IMR-90 (cell line): ENCODE data around the gene ZDHHC24. TPM values are rescaled to one million over a fixed set of nuclear protein-coding genes. Genes with fewer than 3 reads are reported as not detected.
A peak's percentile ranks its signal among the peaks of the same experiment; 100 is the strongest.

Experiments
- ATAC-seq: fragments of 200-7000 bp; cut with Tn5 transposase; 2 replicates; pipeline ENCODE4 v1.9.1; 2020; ENCODE audit warnings: low read depth, mild to moderate bottlenecking, moderate library complexity
- BruUV-seq: library from RNA; stranded (reverse); fragments of 400-500 nt; replicated peaks from 2 replicates; lab custom pipeline; 2021; lab: Mats Ljungman, UMichigan
- CTCF ChIA-PET: fragments of 300-600 bp; formaldehyde crosslinking; extraction: SDS; loops from one replicate; lab custom pipeline; 2021; ENCODE audit warnings: antibody characterized with exemption; lab: Yijun Ruan, JAX
- POLR2A ChIA-PET: fragments of 300-600 bp; sonication (Branson Sonifier 250); formaldehyde crosslinking; loops from one replicate; lab custom pipeline; 2022; ENCODE audit warnings: antibody characterized with exemption; ENCODE audit not compliant: unreplicated experiment; lab: Charles Lee
- DNase-seq: peaks from one replicate; pipeline ENCODE4 v3.0.0; 2013
- H2AFZ ChIP-seq: replicated peaks from 2 replicates; pipeline ENCODE3; 2013; ENCODE audit warnings: low read length, mild to moderate bottlenecking; ENCODE audit not compliant: poor library complexity
- H2AK5ac ChIP-seq: 2 replicates; pipeline ENCODE4 v1.6.1; 2013; ENCODE audit warnings: low read depth, low read length, inconsistent platforms
- H2AK9ac ChIP-seq: replicated peaks from 2 replicates; pipeline ENCODE3; 2013; ENCODE audit warnings: mild to moderate bottlenecking, low read depth, low read length, moderate library complexity; ENCODE audit not compliant: poor library complexity
- H2BK120ac ChIP-seq: 2 replicates; pipeline ENCODE4 v1.6.1; 2013; ENCODE audit warnings: low read depth, low read length, inconsistent platforms
- H2BK15ac ChIP-seq: 3 replicates; pipeline ENCODE4 v1.6.1; 2013; ENCODE audit warnings: low read depth, low read length, inconsistent platforms
- H2BK20ac ChIP-seq: 2 replicates; pipeline ENCODE4 v1.6.1; 2013; ENCODE audit warnings: low read depth, mild to moderate bottlenecking, inconsistent platforms, low read length, moderate library complexity
- H2BK5ac ChIP-seq: 2 replicates; pipeline ENCODE4 v1.6.1; 2013; ENCODE audit warnings: mild to moderate bottlenecking, low read depth, low read length, inconsistent platforms; ENCODE audit not compliant: poor library complexity, severe bottlenecking
- H3K14ac ChIP-seq: replicated peaks from 2 replicates; pipeline ENCODE4 v1.6.1; 2013; ENCODE audit warnings: low read depth, low read length, inconsistent platforms
- H3K18ac ChIP-seq: 2 replicates; pipeline ENCODE4 v1.6.1; 2013; ENCODE audit warnings: low read depth, low read length, control low read depth
- H3K23ac ChIP-seq: 2 replicates; pipeline ENCODE4 v1.6.1; 2013; ENCODE audit warnings: low read depth, low read length, inconsistent platforms
- H3K27ac ChIP-seq: 2 replicates; pipeline ENCODE4 v1.5.1; 2013; ENCODE audit warnings: mild to moderate bottlenecking, control low read depth, low read length; ENCODE audit not compliant: insufficient read depth
- H3K27me3 ChIP-seq: 2 replicates; pipeline ENCODE4 v1.6.1; 2013; ENCODE audit warnings: low read length; ENCODE audit not compliant: control insufficient read depth, insufficient read depth
- H3K36me3 ChIP-seq: 2 replicates; pipeline ENCODE4 v1.6.1; 2013; ENCODE audit warnings: low read length, mixed read lengths; ENCODE audit not compliant: control insufficient read depth, insufficient read depth
- H3K4ac ChIP-seq: 2 replicates; pipeline ENCODE4 v1.6.1; 2013; ENCODE audit warnings: low read depth, low read length, inconsistent platforms
- H3K4me1 ChIP-seq: 2 replicates; pipeline ENCODE4 v1.6.1; 2013; ENCODE audit warnings: low read length, mixed read lengths; ENCODE audit not compliant: control insufficient read depth, insufficient read depth
- H3K4me2 ChIP-seq: 2 replicates; pipeline ENCODE4 v1.6.1; 2013; ENCODE audit warnings: low read depth, mild to moderate bottlenecking, control low read depth, low read length, moderate library complexity
- H3K4me3 ChIP-seq: 2 replicates; pipeline ENCODE4 v1.5.1; 2013; ENCODE audit warnings: low read depth, mild to moderate bottlenecking, control low read depth, low read length, moderate library complexity; ENCODE audit not compliant: insufficient read depth
- H3K56ac ChIP-seq: 2 replicates; pipeline ENCODE4 v1.6.1; 2013; ENCODE audit warnings: low read length, inconsistent platforms; ENCODE audit not compliant: insufficient read depth; ENCODE audit errors: extremely low read depth
- H3K79me1 ChIP-seq, 2 experiments: 2 replicates each; pipeline ENCODE4 v1.6.1; 2013; ENCODE audit warnings: low read length in 2 of 2, inconsistent platforms in 1 of 2, low read depth in 1 of 2
- H3K9ac ChIP-seq: 2 replicates; pipeline ENCODE4 v1.6.1; 2013; ENCODE audit warnings: low read depth, low read length, control low read depth
- H3K9me1 ChIP-seq: 2 replicates; pipeline ENCODE4 v1.6.1; 2013; ENCODE audit warnings: low read length, inconsistent platforms; ENCODE audit not compliant: insufficient read depth
- H3K9me3 ChIP-seq: 2 replicates; pipeline ENCODE4 v1.6.1; 2013; ENCODE audit warnings: low read length; ENCODE audit not compliant: control insufficient read depth, insufficient read depth
- H4K20me1 ChIP-seq: 2 replicates; pipeline ENCODE4 v1.6.1; 2013; ENCODE audit warnings: low read length, inconsistent platforms; ENCODE audit not compliant: insufficient read depth
- H4K5ac ChIP-seq: 2 replicates; pipeline ENCODE4 v1.6.1; 2013; ENCODE audit warnings: mild to moderate bottlenecking, low read depth, low read length, control low read depth
- H4K8ac ChIP-seq, 2 experiments: 2 replicates each; pipeline ENCODE4 v1.6.1; 2013; ENCODE audit warnings: low read depth in 2 of 2, low read length in 2 of 2, control low read depth in 1 of 2, inconsistent platforms in 1 of 2
- H4K91ac ChIP-seq: 2 replicates; pipeline ENCODE4 v1.6.1; 2013; ENCODE audit warnings: low read depth, low read length, inconsistent platforms; ENCODE audit not compliant: insufficient read depth
- BHLHE40 ChIP-seq: fragments of 150-350 bp; IDR thresholded peaks from 2 replicates; pipeline ENCODE4 v1.6.1; 2016; ENCODE audit warnings: mild to moderate bottlenecking, low read depth, low read length
- FOS ChIP-seq: fragments of 150-350 bp; IDR thresholded peaks from 2 replicates; pipeline ENCODE4 v1.6.1; 2016; ENCODE audit warnings: low read depth, low read length
- MAZ ChIP-seq: IDR thresholded peaks from 2 replicates; pipeline ENCODE4 v1.6.1; 2012; ENCODE audit warnings: low read depth, mild to moderate bottlenecking, low read length, improper control_type of control experiment, moderate library complexity, borderline replicate concordance
- MXI1 ChIP-seq: IDR thresholded peaks from 2 replicates; pipeline ENCODE4 v1.6.1; 2012; ENCODE audit warnings: low read depth, mild to moderate bottlenecking, low read length, moderate library complexity, borderline replicate concordance
- POLR2A ChIP-seq: IDR thresholded peaks from 2 replicates; pipeline ENCODE4 v1.6.1; 2012; ENCODE audit warnings: mild to moderate bottlenecking, low read depth, low read length
- RCOR1 ChIP-seq: IDR thresholded peaks from 2 replicates; pipeline ENCODE4 v1.6.1; 2012; ENCODE audit warnings: mild to moderate bottlenecking, low read length, improper control_type of control experiment; ENCODE audit not compliant: insufficient replicate concordance
- WGBS, 2 experiments: methylation state at CpG; one replicate each; pipeline versions ENCODE4 v1.1.5 to v1.1.7; 2013; ENCODE audit warnings: missing lambda C conversion rate in 2 of 2; ENCODE audit not compliant: insufficient read length in 1 of 2; ENCODE audit errors: extremely low coverage in 2 of 2; 5-methylcytosine and 5-hydroxymethylcytosine counted together
- dilution Hi-C: fragments of 300-500 bp; cut with HindIII; formaldehyde crosslinking; loops from one replicate; pipeline ENCODE4 v1.14.3; 2018; ENCODE audit warnings: low sequenced_read_pairs; ENCODE audit not compliant: unreplicated experiment
- in situ Hi-C: fragments of 300-500 bp; cut with MboI; formaldehyde crosslinking; loops from 3 replicates; pipeline ENCODE4 v1.14.3; 2019; ENCODE audit warnings: low sequenced_read_pairs, inconsistent platforms, mixed read lengths
- intact Hi-C: fragments of 100-400 bp; cut with micrococcal nuclease; formaldehyde crosslinking; loops from 2 replicates; pipeline ENCODE4 v1.10.0; 2022
- polyA plus RNA-seq, 3 experiments: library from polyadenylated mRNA; depleted of rRNA; stranded (reverse); fragments of >200 nt; gene quantifications; 2 replicates each; pipeline ENCODE4 v1.2.3, GENCODE V29; 2012; ENCODE audit warnings: low replicate concordance in 1 of 3
- total RNA-seq: library from RNA; depleted of rRNA; stranded (reverse); fragments of >200 nt; gene quantifications from 2 replicates; pipeline ENCODE4 v1.2.3, GENCODE V29; 2012
- TF ChIP-seq, protein P1 (sequence below): fragments of 150-350 bp; IDR thresholded peaks from 2 replicates; pipeline ENCODE4 v1.6.1; 2017; ENCODE audit warnings: mild to moderate bottlenecking, antibody characterized with exemption, low read length, low read depth
- TF ChIP-seq, protein P2 (sequence below): conservative IDR thresholded peaks from 2 replicates; pipeline ENCODE4 v1.5.1; 2012; ENCODE audit warnings: mild to moderate bottlenecking, low read depth, low read length, improper control_type of control experiment

Gene ZDHHC24
- total and polyA plus RNA-seq, 2 of the 4 experiments (the other 2 are of a cell fraction) = 3.2 to 10.9 TPM

- peak; percentile 93 for ATAC-seq
- H3K4me2 ChIP-seq = peak within 1 kb of the TSS; percentile 100
- H2BK15ac ChIP-seq = no peak within 1 kb of the TSS; the same call in 2 of the 3 replicates
- peak within 1 kb of the TSS; percentile 85 for H2BK5ac ChIP-seq
- in situ Hi-C loops = no loop called here
- ChIA-PET CTCF (interaction anchor here (0.6 to 1.0 kb wide), 2 partner anchors 14 to 41 kb away, joined by 3 read pairs; partner anchors contain the start of genes MRPL11 and PELI3), POLR2A (interaction anchor here (0.5 to 1.1 kb wide), 5 partner anchors 12 to 197 kb away, joined by 3 to 16 read pairs (median 3); partner anchors contain the start of genes CCDC87, PELI3 and RBM4B)
- H3K18ac ChIP-seq = peak within 1 kb of the TSS; percentile 50
- H2AFZ ChIP-seq = peak within 1 kb of the TSS; percentile 97
- H4K20me1 ChIP-seq = peaks cover 11% of the 10 kb centered on the region; the same call in 1 of the 2 replicates
- TF ChIP-seq BHLHE40 = no peak
- TF ChIP-seq, protein P1, sequence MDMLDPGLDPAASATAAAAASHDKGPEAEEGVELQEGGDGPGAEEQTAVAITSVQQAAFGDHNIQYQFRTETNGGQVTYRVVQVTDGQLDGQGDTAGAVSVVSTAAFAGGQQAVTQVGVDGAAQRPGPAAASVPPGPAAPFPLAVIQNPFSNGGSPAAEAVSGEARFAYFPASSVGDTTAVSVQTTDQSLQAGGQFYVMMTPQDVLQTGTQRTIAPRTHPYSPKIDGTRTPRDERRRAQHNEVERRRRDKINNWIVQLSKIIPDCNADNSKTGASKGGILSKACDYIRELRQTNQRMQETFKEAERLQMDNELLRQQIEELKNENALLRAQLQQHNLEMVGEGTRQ = peak; percentile 62
- peak; percentile 81 for TF ChIP-seq MXI1
- peak; percentile 84; the same call in 1 of the 2 replicates for TF ChIP-seq MAZ
- TF ChIP-seq, protein P2, sequence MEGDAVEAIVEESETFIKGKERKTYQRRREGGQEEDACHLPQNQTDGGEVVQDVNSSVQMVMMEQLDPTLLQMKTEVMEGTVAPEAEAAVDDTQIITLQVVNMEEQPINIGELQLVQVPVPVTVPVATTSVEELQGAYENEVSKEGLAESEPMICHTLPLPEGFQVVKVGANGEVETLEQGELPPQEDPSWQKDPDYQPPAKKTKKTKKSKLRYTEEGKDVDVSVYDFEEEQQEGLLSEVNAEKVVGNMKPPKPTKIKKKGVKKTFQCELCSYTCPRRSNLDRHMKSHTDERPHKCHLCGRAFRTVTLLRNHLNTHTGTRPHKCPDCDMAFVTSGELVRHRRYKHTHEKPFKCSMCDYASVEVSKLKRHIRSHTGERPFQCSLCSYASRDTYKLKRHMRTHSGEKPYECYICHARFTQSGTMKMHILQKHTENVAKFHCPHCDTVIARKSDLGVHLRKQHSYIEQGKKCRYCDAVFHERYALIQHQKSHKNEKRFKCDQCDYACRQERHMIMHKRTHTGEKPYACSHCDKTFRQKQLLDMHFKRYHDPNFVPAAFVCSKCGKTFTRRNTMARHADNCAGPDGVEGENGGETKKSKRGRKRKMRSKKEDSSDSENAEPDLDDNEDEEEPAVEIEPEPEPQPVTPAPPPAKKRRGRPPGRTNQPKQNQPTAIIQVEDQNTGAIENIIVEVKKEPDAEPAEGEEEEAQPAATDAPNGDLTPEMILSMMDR = no peak
- peak; percentile 89 for TF ChIP-seq RCOR1
- peak; percentile 13; the same call in 1 of the 2 replicates for TF ChIP-seq FOS
- peak; percentile 93 for TF ChIP-seq POLR2A
- peak within 1 kb of the TSS; percentile 84 for H4K91ac ChIP-seq
- peak within 1 kb of the TSS; percentile 76 for H3K23ac ChIP-seq
- DNase-seq = peak; percentile 95
- H3K4me1 ChIP-seq = peaks cover 8% of the 10 kb centered on the region
- BruUV-seq = no TSS peak
- peak within 1 kb of the TSS; percentile 95 for H3K9ac ChIP-seq
- H3K79me1 ChIP-seq = peaks cover 19 to 62% of the 10 kb centered on the region in 2 experiments
- no peaks in the 10 kb centered on the region for H3K27me3 ChIP-seq
- H2AK5ac ChIP-seq = peak within 1 kb of the TSS; percentile 91
- no peak within 1 kb of the TSS for H2BK20ac ChIP-seq
- H4K5ac ChIP-seq = peak within 1 kb of the TSS; percentile 73
- peaks cover 3% of the 10 kb centered on the region; the same call in 1 of the 2 replicates for H3K36me3 ChIP-seq
- H2BK120ac ChIP-seq = peak within 1 kb of the TSS; percentile 73
- H3K9me1 ChIP-seq = peaks cover 7% of the 10 kb centered on the region; the same call in 1 of the 2 replicates
- H4K8ac ChIP-seq = peak within 1 kb of the TSS; percentile 46 to 99
- H3K4ac ChIP-seq = peak within 1 kb of the TSS; percentile 92
- H3K9me3 ChIP-seq = no peaks in the 10 kb centered on the region
- peak within 1 kb of the TSS; percentile 94 for H3K14ac ChIP-seq
- H3K56ac ChIP-seq = peak within 1 kb of the TSS; percentile 88
- H2AK9ac ChIP-seq = peak within 1 kb of the TSS; percentile 90
- H3K4me3 ChIP-seq = peak within 1 kb of the TSS; percentile 82
- peak within 1 kb of the TSS; percentile 91 for H3K27ac ChIP-seq
- intact Hi-C loops = loop anchor here (1.0 to 2.0 kb wide), 2 partner anchors 42 to 72 kb away; partner anchors contain the start of gene MRPL11
- dilution Hi-C loops = no loop called here
- WGBS, 2 experiments = 1% methylated on average over 42 of the region's 62 CpGs; no CpG with 5 or more reads in 1 of the 2 experiments
Measured at GRCh38 chr11:66480117-66480938, 65.5 kb downstream of the ZDHHC24 start, which contains the start of gene DPP3. Gene DPP3, plus strand, starts transcription at chr11:66480434. Its CDS starts 1,767 bp downstream, at chr11:66482201.
